Effector memory CD4-positive, alpha-beta T cell (primary cell): ENCODE data around the gene ZNRD2.

Experiments used
- DNase-seq, 3 donors: peaks; one replicate each; pipeline ENCODE4 v3.0.0-alpha.2; 2020
- H3K27ac ChIP-seq: 2 replicates; pipeline ENCODE4 v1.7.0; 2013; ENCODE audit warnings: mild to moderate bottlenecking, low read length, moderate library complexity; ENCODE audit not compliant: insufficient read depth, poor library complexity, severe bottlenecking
- H3K27me3 ChIP-seq: replicated peaks from 2 replicates; pipeline ENCODE4 v1.7.0; 2013; ENCODE audit warnings: mild to moderate bottlenecking, low read length; ENCODE audit not compliant: insufficient read depth, control insufficient read depth, poor library complexity, severe bottlenecking
- H3K36me3 ChIP-seq: 2 replicates; pipeline ENCODE4 v1.7.0; 2013; ENCODE audit warnings: mild to moderate bottlenecking, low read length, moderate library complexity; ENCODE audit not compliant: control insufficient read depth, insufficient read depth
- H3K4me1 ChIP-seq: 2 replicates; pipeline ENCODE4 v1.7.0; 2013; ENCODE audit warnings: low read length, mild to moderate bottlenecking; ENCODE audit not compliant: control insufficient read depth, insufficient read depth, poor library complexity, severe bottlenecking
- H3K4me3 ChIP-seq: 2 replicates; pipeline ENCODE4 v1.7.0; 2013; ENCODE audit warnings: low read length, low read depth, mild to moderate bottlenecking; ENCODE audit not compliant: insufficient read depth, poor library complexity, severe bottlenecking
- H3K9me3 ChIP-seq: 2 replicates; pipeline ENCODE4 v1.7.0; 2013; ENCODE audit warnings: mild to moderate bottlenecking, low read length, moderate library complexity; ENCODE audit not compliant: control insufficient read depth

The ZNRD2 gene

DNA sequence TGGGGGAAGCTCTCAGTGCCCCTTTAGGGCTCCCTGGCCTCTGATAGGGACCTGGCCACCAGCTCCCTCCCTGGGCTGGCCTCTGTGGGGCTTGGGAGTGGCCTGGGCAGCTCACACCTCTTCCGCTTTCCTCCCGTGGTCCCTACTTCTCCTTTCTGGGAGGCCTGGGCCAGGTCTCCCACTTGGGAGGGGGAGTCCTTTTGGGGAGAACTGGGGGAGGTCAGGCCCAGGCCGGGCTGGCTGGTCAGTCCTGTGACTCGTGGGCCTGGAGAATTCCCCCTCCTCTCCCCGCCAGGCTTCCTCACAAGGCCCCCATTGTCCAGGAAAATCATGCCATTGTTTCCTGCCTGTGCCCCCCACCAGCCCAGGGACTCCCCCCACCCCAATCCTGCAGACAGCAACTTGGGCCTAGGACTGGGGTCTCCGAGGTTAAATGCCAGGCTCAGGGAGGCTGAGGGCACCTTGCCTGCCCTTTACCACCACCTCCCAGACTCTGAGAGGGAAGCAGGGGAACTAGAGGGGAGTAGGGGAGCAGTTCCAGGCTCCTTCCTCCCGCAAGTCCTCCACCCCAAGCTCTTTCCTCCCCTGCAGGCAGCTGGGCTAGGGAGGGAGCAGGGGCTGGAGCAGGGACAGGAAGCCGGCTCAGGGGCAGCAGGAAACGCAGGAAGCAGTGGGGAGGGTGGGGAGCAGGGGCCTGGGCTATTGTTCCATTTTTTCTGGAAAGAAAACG, 40.9 kb downstream of the ZNRD2 start:
- no peak for DNase-seq

DNA sequence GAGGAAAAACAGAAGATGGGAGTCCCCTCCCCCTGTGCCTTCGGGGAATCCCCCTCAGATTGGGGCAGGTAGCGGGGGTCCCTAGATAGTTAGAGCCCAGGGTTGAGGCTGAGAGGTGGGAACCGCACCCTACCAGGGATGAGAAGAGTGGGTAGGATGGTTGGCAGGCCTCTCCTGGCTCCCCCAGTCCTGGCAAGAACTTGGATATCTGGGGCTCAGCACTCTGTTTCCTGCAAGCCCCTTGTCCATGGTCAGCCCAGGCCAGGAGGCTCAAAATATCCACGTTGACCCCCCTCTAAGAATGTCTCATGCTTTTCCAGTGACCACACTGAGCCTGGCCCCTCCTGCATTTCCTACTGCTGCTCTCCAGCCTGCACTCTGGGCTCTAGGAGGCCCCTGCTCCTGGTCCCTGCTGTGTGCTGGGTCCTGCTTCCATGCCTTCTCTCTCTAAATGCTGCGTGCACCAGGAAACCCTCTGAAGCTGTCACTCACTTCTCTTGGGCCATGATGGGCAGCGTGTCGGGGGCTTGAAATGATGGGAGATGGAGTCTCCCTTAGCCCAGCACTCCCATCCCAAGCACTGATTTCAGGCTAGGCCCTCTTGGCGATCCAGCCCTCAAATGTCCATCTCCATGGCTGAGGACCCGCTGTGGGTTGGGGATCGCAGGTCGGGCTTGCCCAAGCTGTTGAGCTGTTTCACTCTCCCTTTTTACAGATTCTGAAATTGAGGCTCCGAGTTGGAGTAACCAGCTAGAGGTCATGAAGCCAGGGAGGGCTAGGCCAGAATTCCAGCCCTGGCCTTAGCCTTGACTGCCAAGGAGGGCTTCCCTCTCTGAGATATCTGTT, 41.7 kb downstream of the ZNRD2 start:
- Histone ChIP-seq H3K4me1 (peaks cover 44% of the 10 kb centered on the region), H3K9me3 (no peaks in the 10 kb centered on the region), H3K4me3 (peak overlapping the region; percentile 85), H3K27me3 (no peaks in the 10 kb centered on the region), H3K27ac (peak overlapping the region; percentile 96), H3K36me3 (peaks cover 26% of the 10 kb centered on the region)
- no peak for DNase-seq

More for the DNA sequence above, 40.9 kb downstream of the ZNRD2 start:
- Histone ChIP-seq H3K9me3 (no peaks in the 10 kb centered on the region), H3K27me3 (no peaks in the 10 kb centered on the region), H3K4me1 (peaks cover 36% of the 10 kb centered on the region), H3K27ac (peak overlapping the region; percentile 96), H3K4me3 (peak overlapping the region; percentile 31), H3K36me3 (peaks cover 33% of the 10 kb centered on the region)

DNA sequence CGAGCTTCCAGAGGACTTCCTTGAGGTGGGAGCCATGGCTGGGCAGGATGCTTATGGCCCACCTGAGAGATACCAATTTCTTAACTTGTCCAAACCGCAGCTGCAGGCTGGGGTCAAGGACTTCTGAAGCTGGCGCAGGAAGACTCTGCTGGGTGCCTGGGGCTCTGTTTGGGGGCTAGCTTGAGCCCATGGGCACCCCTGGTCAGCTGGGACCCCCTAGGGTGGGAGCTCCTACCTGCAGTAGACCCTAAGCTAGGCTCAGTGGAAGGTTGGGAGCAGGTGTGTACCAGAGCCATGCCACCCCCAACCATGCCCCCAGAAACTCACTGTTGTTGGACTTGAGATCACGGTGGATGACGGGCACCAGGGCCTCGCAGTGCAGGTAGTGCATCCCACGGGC, 42.4 kb downstream of the ZNRD2 start:
- DNase-seq, result no peak
- peaks cover 49% of the 10 kb centered on the region for H3K4me1 ChIP-seq
- H3K4me3 ChIP-seq, result peak overlapping the region; percentile 85
- no peaks in the 10 kb centered on the region for H3K27me3 ChIP-seq
- peaks cover 26% of the 10 kb centered on the region for H3K36me3 ChIP-seq
- H3K9me3 ChIP-seq, result no peaks in the 10 kb centered on the region
- H3K27ac ChIP-seq, result peak overlapping the region; percentile 96

DNA sequence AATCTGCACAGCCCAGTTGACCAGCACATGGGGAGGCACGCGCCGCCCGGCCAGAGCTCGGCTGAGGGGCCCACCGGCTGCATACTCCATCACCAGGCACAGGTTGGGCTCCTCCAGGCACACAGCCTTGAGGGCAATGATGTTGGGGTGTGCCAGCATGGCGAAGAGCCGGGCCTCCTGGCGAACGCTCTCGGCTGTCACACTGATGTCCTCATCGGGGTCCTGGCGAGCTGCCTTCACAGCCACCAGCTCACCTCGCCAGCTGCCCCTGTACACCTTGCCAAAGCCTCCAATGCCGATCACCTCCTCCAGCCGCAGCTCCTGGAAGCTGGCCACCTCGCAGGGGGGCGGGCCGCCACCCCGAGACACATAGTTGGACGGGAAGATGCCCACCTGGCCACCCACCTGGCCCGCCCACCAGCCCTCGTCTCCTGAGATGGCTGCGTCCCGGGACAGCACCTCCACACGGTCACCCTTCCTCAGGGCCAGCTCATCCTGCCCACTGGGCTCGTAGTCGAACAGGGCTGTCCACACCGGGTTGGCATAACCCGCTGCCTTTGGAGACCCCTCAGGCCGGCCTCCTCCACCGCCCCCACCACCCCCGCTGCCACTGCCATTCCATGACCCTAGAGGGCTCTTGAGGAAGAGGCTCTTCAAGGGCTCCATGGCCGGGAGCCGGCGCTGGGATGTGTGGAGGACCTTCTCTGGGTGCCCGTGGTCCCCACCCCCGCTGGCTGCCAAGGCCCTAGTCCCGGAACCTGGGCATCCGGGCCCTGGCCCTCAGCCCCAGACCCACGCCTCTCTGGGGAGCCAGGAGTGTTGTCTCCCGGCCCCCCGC, 43.0 kb downstream of the ZNRD2 start:
- Histone ChIP-seq H3K4me1 (peaks cover 49% of the 10 kb centered on the region), H3K27me3 (no peaks in the 10 kb centered on the region), H3K9me3 (no peaks in the 10 kb centered on the region), H3K4me3 (peak overlapping the region; percentile 85), H3K36me3 (peaks cover 26% of the 10 kb centered on the region), H3K27ac (peak overlapping the region; percentile 96)
- no peak for DNase-seq

DNA sequence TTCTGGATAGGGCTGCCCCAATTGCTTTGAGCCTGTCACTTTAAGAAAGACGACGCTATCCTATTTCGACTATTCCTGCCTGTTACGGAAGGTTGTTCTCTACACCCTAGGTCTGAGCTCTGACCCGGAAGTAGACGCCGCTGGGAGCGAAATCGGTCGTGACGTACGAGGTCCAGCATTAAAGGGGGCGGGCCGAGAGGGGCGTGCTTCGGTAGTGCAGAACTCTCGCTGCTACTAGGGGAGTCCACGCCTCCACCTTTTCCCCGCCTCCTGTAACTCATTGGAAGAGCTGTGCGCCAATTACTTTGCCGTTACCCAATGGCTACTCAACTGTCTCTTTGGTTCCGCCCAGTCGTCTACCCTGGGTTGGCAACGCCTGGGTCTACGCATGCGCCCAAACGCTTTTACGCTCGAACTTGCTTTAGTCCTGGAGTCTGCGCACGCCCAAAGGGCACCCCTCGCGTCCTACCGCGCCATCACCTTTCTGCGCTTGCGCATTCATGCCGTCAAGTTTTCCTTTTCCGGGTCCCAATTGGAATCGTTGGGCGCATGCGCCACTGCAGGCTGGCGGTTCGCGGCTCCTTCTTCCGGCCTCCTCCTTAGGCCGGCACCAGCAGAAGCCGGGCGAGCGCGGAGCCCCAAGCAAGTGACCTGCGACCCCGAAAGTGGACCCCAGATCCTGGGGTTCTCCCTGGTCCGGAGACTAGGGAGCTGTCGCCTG, 45.1 kb downstream of the ZNRD2 start, which contains the start of gene PCNX3:
PCNX3 (plus strand) TSS at position 548 of the 721 bp plus-strand sequence. CDS start 536 bp downstream, outside the sequence.
- no peaks in the 10 kb centered on the region for H3K9me3 ChIP-seq
- DNase-seq, result peak; percentile 100
- peaks cover 48% of the 10 kb centered on the region for H3K4me1 ChIP-seq
- peak within 1 kb of the TSS; percentile 96 for H3K27ac ChIP-seq
- H3K4me3 ChIP-seq, result peak within 1 kb of the TSS; percentile 85
- no peaks in the 10 kb centered on the region for H3K27me3 ChIP-seq
- H3K36me3 ChIP-seq, result peaks cover 34% of the 10 kb centered on the region

DNA sequence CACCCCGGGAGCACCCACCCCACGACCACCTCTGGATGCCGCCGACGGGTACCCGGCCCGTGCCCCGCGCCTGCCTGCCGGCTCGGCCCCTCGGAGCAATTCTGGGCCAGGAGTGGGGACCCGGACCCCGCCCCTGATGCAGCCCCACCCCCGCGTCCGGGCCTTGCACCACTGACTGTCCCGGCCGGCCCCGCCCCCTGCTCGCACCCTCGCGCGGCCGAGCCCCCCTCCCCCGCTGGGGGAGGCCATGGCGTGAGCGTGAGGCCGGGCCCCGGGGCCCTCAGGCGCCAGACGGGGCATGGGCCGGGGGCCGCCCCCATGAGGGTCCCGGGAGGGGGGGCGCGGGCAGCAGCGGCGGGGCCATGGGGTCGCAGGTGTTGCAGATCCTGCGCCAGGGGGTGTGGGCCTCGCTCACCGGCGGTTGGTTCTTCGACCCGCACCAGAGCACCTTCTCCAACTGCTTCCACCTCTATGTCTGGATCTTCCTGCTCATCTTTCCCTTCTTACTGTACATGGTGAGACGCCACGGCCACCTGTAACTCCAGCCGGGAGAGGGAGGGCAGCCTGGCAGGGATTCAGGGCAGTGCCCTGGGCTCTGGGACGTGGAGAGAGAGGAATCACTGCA, 45.8 kb downstream of the ZNRD2 start:
- peaks cover 41% of the 10 kb centered on the region for H3K4me1 ChIP-seq
- no peaks in the 10 kb centered on the region for H3K9me3 ChIP-seq
- H3K36me3 ChIP-seq, result peaks cover 41% of the 10 kb centered on the region
- H3K27me3 ChIP-seq, result no peaks in the 10 kb centered on the region
- peak overlapping the region; percentile 86 for H3K27ac ChIP-seq
- peak overlapping the region; percentile 82 for H3K4me3 ChIP-seq
- no peak for DNase-seq

DNA sequence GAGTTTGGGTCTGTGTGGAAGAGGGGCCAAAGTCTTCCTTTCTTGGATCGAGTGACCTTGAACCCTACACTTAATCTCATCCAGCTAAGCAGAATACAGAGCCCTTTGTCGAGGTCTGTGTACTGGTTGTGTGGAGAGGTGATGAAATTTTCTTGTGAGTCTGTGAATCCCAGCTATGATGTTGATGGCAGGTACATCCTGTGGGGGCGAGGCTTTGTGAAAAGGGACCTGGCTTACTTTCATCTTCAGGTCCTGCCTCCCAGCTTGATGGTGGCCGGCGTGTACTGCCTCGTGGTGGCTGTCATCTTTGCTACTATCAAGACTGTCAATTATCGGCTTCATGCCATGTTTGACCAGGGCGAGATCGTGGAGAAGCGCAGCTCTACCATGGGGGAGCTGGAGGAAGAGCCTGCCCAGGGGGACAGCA, 46.3 kb downstream of the ZNRD2 start:
- DNase-seq, result no peak
- Histone ChIP-seq H3K9me3 (no peaks in the 10 kb centered on the region), H3K4me1 (peaks cover 36% of the 10 kb centered on the region), H3K4me3 (peak overlapping the region; percentile 82), H3K36me3 (peaks cover 46% of the 10 kb centered on the region), H3K27ac (peak overlapping the region; percentile 86), H3K27me3 (no peaks in the 10 kb centered on the region)

DNA sequence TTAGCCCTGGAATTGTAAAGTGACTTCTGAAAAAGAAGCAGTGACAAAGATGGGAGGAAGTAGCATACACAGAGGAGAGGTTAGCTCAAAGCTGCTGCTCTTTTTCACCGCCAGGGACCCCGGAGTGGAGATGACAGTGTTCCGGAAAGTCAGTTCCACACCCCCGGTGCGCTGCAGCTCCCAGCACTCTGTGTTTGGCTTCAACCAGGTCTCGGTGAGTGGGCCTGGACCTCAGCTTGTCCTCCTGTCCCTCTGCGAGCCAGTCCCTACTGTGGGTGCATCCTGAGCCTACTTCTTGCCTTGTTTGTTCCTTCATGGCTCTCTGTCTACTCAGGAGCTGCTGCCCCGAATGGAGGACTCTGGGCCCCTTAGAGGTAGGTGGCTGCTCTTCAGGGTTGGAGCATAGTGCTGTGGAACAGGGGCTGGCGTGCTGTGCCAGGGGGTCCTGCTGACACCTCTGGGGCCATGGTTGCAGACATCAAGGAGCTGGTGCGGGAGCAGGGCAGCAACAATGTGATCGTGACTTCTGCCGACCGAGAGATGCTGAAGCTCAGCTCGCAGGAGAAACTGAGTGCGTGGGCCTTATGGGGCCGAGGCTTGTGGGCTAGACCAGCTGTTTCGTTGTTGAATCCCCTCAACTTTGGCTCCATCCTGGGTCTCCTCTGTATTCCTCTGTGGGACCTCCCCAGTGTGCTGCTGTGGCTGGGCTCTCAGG, 47.0 kb downstream of the ZNRD2 start:
- Histone ChIP-seq H3K36me3 (peaks cover 46% of the 10 kb centered on the region), H3K4me1 (peaks cover 29% of the 10 kb centered on the region), H3K4me3 (no peak overlapping the region), H3K27me3 (no peaks in the 10 kb centered on the region), H3K27ac (no peak overlapping the region), H3K9me3 (no peaks in the 10 kb centered on the region)
- DNase-seq, result no peak
